Peyer's patch (tissue), 4 donors: ENCODE measurements around the gene LPAR2. TPM values are rescaled to one million over a fixed set of nuclear protein-coding genes. Genes with fewer than 3 reads are reported as not detected.
"Not testable (repeated sequence)": the region's sequence is repeated elsewhere in the genome, so short reads cannot be mapped to it uniquely, and the experiment has no call there.

ENCODE experiments used
- DNase-seq, 3 donors: peaks; one replicate each; pipeline ENCODE4 v3.0.0-alpha.2; 2017 to 2019
- H3K27ac ChIP-seq, 4 donors: fragments of 200-600 bp; sonication (generic); one replicate each; pipeline ENCODE4 v1.5.1; 2016 to 2019
- H3K27me3 ChIP-seq, 2 donors: fragments of 200-600 bp; sonication (generic); one replicate each; pipeline ENCODE4 v1.5.1; 2019
- H3K36me3 ChIP-seq, 3 donors: fragments of 200-600 bp; sonication (generic); one replicate each; pipeline ENCODE4 v1.5.1; 2016 to 2019
- H3K4me1 ChIP-seq, 4 donors: fragments of 200-600 bp; sonication (generic); one replicate each; pipeline ENCODE4 v1.5.1; 2016 to 2019
- H3K4me3 ChIP-seq, 4 donors: fragments of 200-600 bp; sonication (generic); 1 replicate in 3 of 4; 2 replicates in 1 of 4; pipeline ENCODE4 v1.5.1; 2016 to 2019; ENCODE audit warnings: mild to moderate bottlenecking in 1 of 4
- H3K9me3 ChIP-seq, 4 donors: fragments of 200-600 bp; sonication (generic); one replicate each; pipeline ENCODE4 v1.5.1; 2016 to 2019; ENCODE audit warnings: mild to moderate bottlenecking in 1 of 4
- CTCF ChIP-seq, 6 experiments: fragments of 450-650 bp in 4 of 6; fragments of 200-600 bp in 2 of 6; sonication (generic) in 1 of 6; IDR thresholded peaks; one replicate each; pipeline ENCODE4 v1.5.1; 2017 to 2019; ENCODE audit warnings: antibody characterized with exemption in 6 of 6, mild to moderate bottlenecking in 3 of 6, moderate library complexity in 1 of 6
- POLR2A ChIP-seq, 2 donors: fragments of 450-650 bp; IDR thresholded peaks; one replicate each; pipeline ENCODE4 v1.5.1; 2017; ENCODE audit warnings: antibody characterized with exemption in 2 of 2, mild to moderate bottlenecking in 2 of 2, moderate library complexity in 2 of 2
- total RNA-seq, 4 donors: library from RNA; depleted of rRNA; stranded (reverse); fragments of >200 nt; gene quantifications; one replicate each; pipeline ENCODE4 v1.1.0, GENCODE V29; 2016

Gene LPAR2
- total RNA-seq, 4 donors from 2014 or later = 14.9 to 44.2 (median 34.6) TPM

GRCh38 chr19:19606021-19606420, 22.0 kb downstream of the LPAR2 start:
- H3K9me3 ChIP-seq = no peaks in the 10 kb centered on the region
- no peaks in the 10 kb centered on the region for H3K27me3 ChIP-seq
- peak in 2 of 3 donors; percentile 79 to 85 for DNase-seq
- H3K27ac ChIP-seq = peak overlapping the region; percentile 46 to 90 (median 70)
- H3K4me1 ChIP-seq = peaks cover 0 to 5% (median 0%) of the 10 kb centered on the region in 4 donors
- H3K36me3 ChIP-seq = no peaks in the 10 kb centered on the region
- H3K4me3 ChIP-seq = peak overlapping the region in 2 of 4 donors; percentile 28 to 35
- no peak for TF ChIP-seq CTCF (IDR thresholded peaks at IDR 0.05)
- TF ChIP-seq POLR2A (IDR thresholded peaks at IDR 0.05) = peak; percentile 64 to 79

GRCh38 chr19:19602713-19603324, 25.2 kb downstream of the LPAR2 start:
- TF ChIP-seq POLR2A (IDR thresholded peaks at IDR 0.05) = no peak
- TF ChIP-seq CTCF (IDR thresholded peaks at IDR 0.05) = no peak
- DNase-seq = no peak
- no peaks in the 10 kb centered on the region for H3K36me3 ChIP-seq
- H3K27ac ChIP-seq = peak overlapping the region in 3 of 4 donors; percentile 8 to 61 (median 47)
- H3K9me3 ChIP-seq = no peaks in the 10 kb centered on the region
- peaks cover 0 to 7% (median 2%) of the 10 kb centered on the region in 4 donors for H3K4me1 ChIP-seq
- H3K27me3 ChIP-seq = no peaks in the 10 kb centered on the region
- H3K4me3 ChIP-seq = no peak overlapping the region

- peaks cover 0 to 12% (median 2%) of the 10 kb centered on the region in 4 donors for H3K4me1 ChIP-seq
- no peak overlapping the region for H3K4me3 ChIP-seq
- peak in 1 of 3 donors; percentile 57 for DNase-seq
- H3K36me3 ChIP-seq = no peaks in the 10 kb centered on the region
- H3K9me3 ChIP-seq = no peaks in the 10 kb centered on the region
- no peak for TF ChIP-seq CTCF (IDR thresholded peaks at IDR 0.05)
- no peak for TF ChIP-seq POLR2A (IDR thresholded peaks at IDR 0.05)
- peak overlapping the region; percentile 8 to 82 (median 38) for H3K27ac ChIP-seq
- H3K27me3 ChIP-seq = no peaks in the 10 kb centered on the region
Observed at GRCh38 chr19:19602136-19602712, 25.8 kb downstream of the LPAR2 start.

GRCh38 chr19:19600793-19601330, 27.2 kb downstream of the LPAR2 start:
- H3K27ac ChIP-seq = peak overlapping the region in 1 of 4 donors; percentile 82
- no peaks in the 10 kb centered on the region for H3K27me3 ChIP-seq
- no peak for TF ChIP-seq POLR2A (IDR thresholded peaks at IDR 0.05)
- TF ChIP-seq CTCF (IDR thresholded peaks at IDR 0.05) = no peak
- H3K36me3 ChIP-seq = no peaks in the 10 kb centered on the region
- no peaks in the 10 kb centered on the region for H3K9me3 ChIP-seq
- DNase-seq = no peak
- peaks cover 0 to 14% (median 2%) of the 10 kb centered on the region in 4 donors for H3K4me1 ChIP-seq
- no peak overlapping the region for H3K4me3 ChIP-seq

- H3K9me3 ChIP-seq, H3K4me3 ChIP-seq, H3K36me3 ChIP-seq, H3K27me3 ChIP-seq: not testable (repeated sequence)
- DNase-seq = peak in 2 of 3 donors; percentile 54 to 70
- H3K4me1 ChIP-seq = peaks cover 0 to 14% (median 5%) of the 10 kb centered on the region in 4 donors
- peak overlapping the region; percentile 61 to 87 (median 77) for H3K27ac ChIP-seq
Observed at GRCh38 chr19:19598728-19599451, 29.1 kb downstream of the LPAR2 start.
